GM12878 (cell line): ENCODE results near the gene MS4A4E. TPM values are rescaled to one million over a fixed set of nuclear protein-coding genes. Genes with fewer than 3 reads are reported as not detected.

Source experiments
- CEBPB ChIP-seq, 2 experiments: fragments of 150-350 bp in 1 of 2; IDR thresholded peaks; 2 replicates each; pipeline ENCODE4 v1.6.1; 2012 to 2014; ENCODE audit warnings: low read depth in 2 of 2, low read length in 2 of 2, borderline replicate concordance in 1 of 2, inconsistent platforms in 1 of 2
- CREB1 ChIP-seq: IDR thresholded peaks from 2 replicates; pipeline ENCODE4 v1.6.1; 2012; ENCODE audit warnings: low read depth, mild to moderate bottlenecking, inconsistent platforms
- EGR1 ChIP-seq, 2 experiments: IDR thresholded peaks; 1 replicate in 1 of 2; 2 replicates in 1 of 2; pipeline ENCODE4 v1.6.1; 2011 to 2012; ENCODE audit warnings: low read depth in 2 of 2, low read length in 2 of 2, borderline replicate concordance in 1 of 2, mild to moderate bottlenecking in 1 of 2, moderate library complexity in 1 of 2
- EP300 ChIP-seq, 2 experiments: fragments of 150-350 bp in 1 of 2; IDR thresholded peaks; 2 replicates each; pipeline ENCODE4 v1.6.1; 2011 to 2012; ENCODE audit warnings: low read depth in 2 of 2, low read length in 2 of 2, borderline replicate concordance in 1 of 2, improper control_type of control experiment in 1 of 2, inconsistent platforms in 1 of 2; ENCODE audit not compliant: control insufficient read depth in 1 of 2
- ETV6 ChIP-seq, 2 experiments: fragments of 450-650 bp in 1 of 2; IDR thresholded peaks in 1 of 2; conservative IDR thresholded peaks in 1 of 2; 2 replicates each; pipeline ENCODE4 v1.6.1; 2014; ENCODE audit warnings: antibody characterized with exemption in 1 of 2, borderline replicate concordance in 1 of 2, low read depth in 1 of 2, mild to moderate bottlenecking in 1 of 2, moderate library complexity in 1 of 2
- FOXK2 ChIP-seq: fragments of 450-650 bp; IDR thresholded peaks from 2 replicates; pipeline ENCODE4 v1.6.1; 2017; ENCODE audit warnings: mild to moderate bottlenecking, moderate library complexity
- IKZF2 ChIP-seq, 2 experiments: fragments of 450-650 bp; IDR thresholded peaks; 2 replicates each; pipeline ENCODE4 v1.6.1; 2017; ENCODE audit warnings: mild to moderate bottlenecking in 2 of 2, moderate library complexity in 2 of 2
- JUND ChIP-seq: IDR thresholded peaks from 2 replicates; pipeline ENCODE4 v1.6.1; 2012; ENCODE audit warnings: low read depth, mild to moderate bottlenecking, low read length, improper control_type of control experiment, moderate library complexity
- LARP7 ChIP-seq: fragments of 450-650 bp; IDR thresholded peaks from 2 replicates; pipeline ENCODE4 v1.6.1; 2017; ENCODE audit warnings: mild to moderate bottlenecking
- MEF2B ChIP-seq: fragments of 450-650 bp; IDR thresholded peaks from 2 replicates; pipeline ENCODE4 v1.6.1; 2018; ENCODE audit warnings: mild to moderate bottlenecking, moderate library complexity; ENCODE audit not compliant: partially characterized antibody, poor library complexity, severe bottlenecking
- PAX5 ChIP-seq: IDR thresholded peaks from 2 replicates; pipeline ENCODE4 v1.6.1; 2011; ENCODE audit warnings: low read depth, low read length, borderline replicate concordance
- PRDM15 ChIP-seq: fragments of 450-650 bp; formaldehyde crosslinking; IDR thresholded peaks from 2 replicates; pipeline ENCODE4 v1.4.0; 2020; ENCODE audit warnings: mild to moderate bottlenecking, moderate library complexity
- RELA ChIP-seq: fragments of 450-650 bp; IDR thresholded peaks from 2 replicates; pipeline ENCODE4 v1.8.0; 2014; ENCODE audit warnings: borderline replicate concordance; ENCODE audit not compliant: partially characterized antibody
- SMAD1 ChIP-seq: fragments of 450-650 bp; IDR thresholded peaks from 2 replicates; pipeline ENCODE4 v1.6.1; 2018; ENCODE audit warnings: mild to moderate bottlenecking, low read depth; ENCODE audit not compliant: partially characterized antibody
- SMARCA5 ChIP-seq: fragments of 450-650 bp; IDR thresholded peaks from 2 replicates; pipeline ENCODE4 v1.6.1; 2017; ENCODE audit warnings: mild to moderate bottlenecking
- SUPT20H ChIP-seq: IDR thresholded peaks from 2 replicates; pipeline ENCODE4 v1.6.1; 2011; ENCODE audit warnings: low read depth, mild to moderate bottlenecking, low read length, moderate library complexity, borderline replicate concordance; ENCODE audit not compliant: control insufficient read depth
- SUZ12 ChIP-seq: fragments of 200-600 bp; sonication (generic); IDR thresholded peaks from one replicate; pipeline ENCODE4 v1.6.1; 2018; ENCODE audit warnings: antibody characterized with exemption, mild to moderate bottlenecking; ENCODE audit not compliant: unreplicated experiment
- TBL1XR1 ChIP-seq: IDR thresholded peaks from 2 replicates; pipeline ENCODE4 v1.6.1; 2012; ENCODE audit warnings: low read depth, low read length, improper control_type of control experiment
- ZBED1 ChIP-seq: IDR thresholded peaks from 2 replicates; pipeline ENCODE4 v1.6.1; 2016; ENCODE audit warnings: borderline replicate concordance
- ZBTB4 ChIP-seq: fragments of 450-650 bp; formaldehyde crosslinking; IDR thresholded peaks from 2 replicates; pipeline ENCODE4 v1.4.0; 2022; ENCODE audit warnings: mild to moderate bottlenecking, moderate library complexity
- ZNF217 ChIP-seq: fragments of 450-650 bp; IDR thresholded peaks from 2 replicates; pipeline ENCODE4 v1.6.1; 2017; ENCODE audit warnings: antibody characterized with exemption, mild to moderate bottlenecking
- ZNF24 ChIP-seq: fragments of 450-650 bp; IDR thresholded peaks from 2 replicates; pipeline ENCODE4 v1.6.1; 2017; ENCODE audit warnings: antibody characterized with exemption, mild to moderate bottlenecking
- ZNF622 ChIP-seq: fragments of 450-650 bp; IDR thresholded peaks from 2 replicates; pipeline ENCODE4 v1.6.1; 2017; ENCODE audit warnings: mild to moderate bottlenecking, inconsistent platforms
- polyA plus RNA-seq, 11 experiments: library from polyadenylated mRNA; depleted of rRNA in 4 of 11; unstranded in 6 of 11; stranded (reverse) in 5 of 11; fragments of >200 nt; fragmentation: Nextera tagmentation in 4 of 11; fragmentation: Illumina TruSeq in 1 of 11; extraction: Ambion mirVana in 4 of 11; extraction: Trizol in 1 of 11; gene quantifications; 1 replicate in 1 of 11; 2 replicates in 10 of 11; pipeline versions ENCODE4 v1.2.1 to v1.2.3, GENCODE V29; 2011 to 2016; ENCODE audit warnings: inconsistent platforms in 2 of 11, missing spikeins in 2 of 11, low read depth in 1 of 11
- total RNA-seq, 4 experiments: library from RNA; depleted of rRNA in 3 of 4; stranded (reverse); fragments of >200 nt in 3 of 4; fragmentation: Illumina TruSeq in 1 of 4; extraction: Trizol in 1 of 4; gene quantifications; 2 replicates each; pipeline versions ENCODE4 v1.2.1 to v1.2.3, GENCODE V29; 2013 to 2021

The MS4A4E gene
- total and polyA plus RNA-seq, 10 of the 15 experiments (the other 5 are each of a cell fraction or from before 2014, with no cell fraction given) = 0.06 to 0.92 (median 0.45) TPM; not detected in 3

- TF ChIP-seq ZBTB4 = no peak
- no peak for TF ChIP-seq PRDM15 (CRISPR knock-in tag)
- TF ChIP-seq CEBPB (IDR thresholded peaks at IDR 0.05; ENCODE audit: borderline replicate concordance in 1 of 2, low read depth in 2 of 2, low read length in 2 of 2) = peak in 1 of 2 experiments; percentile 80; a peak in 1 of 4 replicates
- TF ChIP-seq FOXK2 = no peak
- peak; percentile 57; the same call in 1 of the 2 replicates for TF ChIP-seq ZNF217
- TF ChIP-seq SMAD1 = no peak
- peak; percentile 40 to 47; a peak in 2 of 4 replicates for TF ChIP-seq EP300 (IDR thresholded peaks at IDR 0.05; ENCODE audit: borderline replicate concordance in 1 of 2, control insufficient read depth in 1 of 2, low read depth in 2 of 2, low read length in 2 of 2)
- TF ChIP-seq JUND = 0 out of 2 replicates have a peak, but pooled peaks have one; percentile 18
- peak in 1 of 2 experiments; percentile 43; a peak in 1 of 4 replicates for TF ChIP-seq ETV6 (conservative IDR thresholded peaks at IDR 0.05 in 1 of 2, IDR thresholded peaks at IDR 0.05 in 1 of 2; ENCODE audit: borderline replicate concordance in 1 of 2, low read depth in 1 of 2)
- TF ChIP-seq IKZF2 (IDR thresholded peaks at IDR 0.05) = peak; percentile 71 to 84
- peak; percentile 92 for TF ChIP-seq ZNF24
- TF ChIP-seq ZNF622 = no peak
- TF ChIP-seq RELA = no peak
- peak; percentile 45; the same call in 1 of the 2 replicates for TF ChIP-seq SMARCA5
- TF ChIP-seq SUZ12 = no peak
- TF ChIP-seq CREB1 = no peak; the same call in 1 of the 2 replicates
- TF ChIP-seq MEF2B = peak; percentile 64
- TF ChIP-seq LARP7 = no peak
- no peak for TF ChIP-seq SUPT20H
- TF ChIP-seq PAX5 = no peak
- TF ChIP-seq TBL1XR1 = no peak
- TF ChIP-seq EGR1 (IDR thresholded peaks at IDR 0.05; ENCODE audit: borderline replicate concordance in 1 of 2, low read depth in 2 of 2, low read length in 2 of 2) = no peak
- TF ChIP-seq ZBED1 = 0 out of 2 replicates have a peak, but pooled peaks have one; percentile 24
These were observed 49.1 kb downstream of the MS4A4E start (continued) for GRCh38 chr11:60193687-60194433.
